ENCODE measurements around the gene DSG2.

DSG2 gene

DNA sequence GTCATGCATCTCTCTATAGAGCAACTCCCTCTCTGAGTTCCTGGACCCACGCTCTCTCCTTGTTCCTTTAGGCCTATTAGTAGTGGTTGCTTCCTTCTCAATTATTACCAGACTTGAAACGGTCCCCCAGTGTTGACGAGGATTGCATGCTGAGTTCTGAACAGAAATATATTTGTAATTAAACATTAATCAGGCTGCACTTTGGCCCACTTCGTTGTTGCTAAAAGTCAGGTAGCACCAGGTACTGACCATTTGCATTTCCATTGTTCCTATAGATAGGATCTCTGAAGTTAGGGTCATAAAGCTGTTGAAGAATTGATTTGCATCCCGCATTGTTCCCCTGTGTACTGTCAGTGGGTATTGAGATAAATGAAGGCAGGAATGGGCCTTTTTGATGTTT lies 56.8 kb downstream of the DSG2 start:
- no peak for DNase-seq (ENCODE audit: extremely low read depth in 1 of 2, low read depth in 1 of 2)

DNA sequence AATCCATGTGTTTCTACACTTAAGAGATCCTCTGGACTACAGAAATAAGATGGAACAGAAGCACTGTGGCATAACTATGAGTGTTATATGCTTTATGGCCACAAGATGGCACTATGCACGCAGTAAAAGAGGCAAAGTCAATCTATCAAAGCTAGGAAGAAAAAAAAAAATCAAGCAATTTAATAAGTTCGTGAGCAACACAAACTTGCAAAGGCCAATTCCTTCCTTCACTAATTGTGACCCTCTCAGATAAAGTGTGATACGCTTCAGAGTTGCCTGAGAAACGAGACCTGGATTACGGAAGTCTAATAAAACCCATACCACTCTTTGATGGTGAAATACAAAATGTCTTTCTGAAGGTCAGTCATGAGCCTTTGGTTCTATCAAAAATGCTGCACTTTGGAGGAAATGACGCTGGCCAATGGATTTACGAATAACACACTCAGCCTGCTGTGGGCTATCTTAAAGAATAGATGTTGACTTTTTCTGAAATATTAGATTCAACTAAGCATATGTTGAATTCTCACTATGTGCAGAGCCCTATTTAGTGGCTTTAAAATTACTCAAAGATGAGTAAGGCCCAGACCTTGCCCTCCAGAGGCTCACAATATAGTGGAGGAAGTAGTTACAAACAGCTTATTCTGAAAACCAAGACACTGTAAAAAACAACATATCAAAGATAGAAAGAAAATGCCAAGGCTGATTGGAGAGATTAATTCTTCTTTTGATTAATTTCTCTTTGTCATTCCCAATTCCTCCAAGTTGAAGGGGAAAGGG lies 58.2 kb downstream of the DSG2 start:
- DNase-seq (ENCODE audit: extremely low read depth in 1 of 2, low read depth in 1 of 2): no peak

DNA sequence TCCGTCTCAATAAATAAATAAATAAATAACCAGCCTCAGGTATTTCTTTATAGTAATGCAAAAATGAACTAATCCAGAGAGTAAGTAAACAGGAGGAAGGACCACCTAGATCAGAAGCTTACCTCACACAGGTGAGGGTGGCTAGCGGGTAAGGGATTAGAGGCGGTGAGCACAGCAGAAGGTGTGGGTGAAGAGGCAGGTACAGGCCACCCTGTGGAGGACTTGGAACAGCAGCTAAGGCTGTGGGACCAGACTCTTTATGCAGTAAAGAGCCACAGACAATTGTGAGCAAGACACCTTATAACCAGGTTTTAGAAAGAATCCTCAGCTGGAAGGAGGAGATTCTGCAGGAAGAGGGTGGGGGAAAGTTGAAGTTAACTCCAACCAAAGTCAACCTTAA lies 59.5 kb downstream of the DSG2 start:
- no peak for DNase-seq (ENCODE audit: extremely low read depth in 1 of 2, low read depth in 1 of 2)

DNA sequence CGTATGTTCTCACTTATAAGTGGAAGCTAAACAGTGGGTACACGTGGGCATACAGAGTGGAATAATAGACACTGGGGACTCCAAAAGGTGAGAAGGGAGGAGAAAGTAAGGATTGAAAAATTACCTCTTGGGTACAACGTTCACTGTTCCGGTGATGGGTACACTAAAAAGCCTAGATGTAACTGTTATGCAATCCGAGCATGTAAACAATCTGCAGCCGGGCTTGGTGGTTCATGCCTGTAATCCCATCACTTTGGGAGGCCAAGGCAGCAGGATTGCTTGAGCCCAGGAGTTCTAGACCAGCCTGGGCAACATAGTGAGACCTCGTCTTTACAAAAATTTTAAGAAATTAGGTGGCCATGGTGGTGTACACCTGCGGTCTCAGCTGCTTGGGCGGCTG lies 60.6 kb downstream of the DSG2 start:
- DNase-seq (ENCODE audit: extremely low read depth in 1 of 2, low read depth in 1 of 2): no peak

DNA sequence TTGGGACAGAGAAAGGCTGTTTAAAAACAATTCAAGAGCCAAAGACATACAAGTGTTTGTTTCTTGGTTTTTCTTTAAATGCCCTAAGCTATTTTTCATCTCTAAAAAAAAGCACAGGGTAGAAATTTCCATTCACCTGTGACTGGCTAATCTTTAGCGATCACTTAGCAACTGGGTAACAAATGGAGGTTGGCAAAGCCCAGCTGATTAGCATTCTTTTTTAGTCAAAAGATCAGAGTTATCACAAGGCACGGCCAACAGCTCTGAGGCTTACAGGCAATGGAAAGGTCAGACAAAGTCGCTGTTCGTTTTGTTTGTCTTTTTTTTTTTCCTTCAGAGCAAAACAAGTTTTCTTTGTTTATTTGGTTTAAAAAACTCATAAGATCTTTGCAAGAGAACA lies 64.7 kb downstream of the DSG2 start:
- no peak for DNase-seq (ENCODE audit: extremely low read depth in 1 of 2, low read depth in 1 of 2)

DNA sequence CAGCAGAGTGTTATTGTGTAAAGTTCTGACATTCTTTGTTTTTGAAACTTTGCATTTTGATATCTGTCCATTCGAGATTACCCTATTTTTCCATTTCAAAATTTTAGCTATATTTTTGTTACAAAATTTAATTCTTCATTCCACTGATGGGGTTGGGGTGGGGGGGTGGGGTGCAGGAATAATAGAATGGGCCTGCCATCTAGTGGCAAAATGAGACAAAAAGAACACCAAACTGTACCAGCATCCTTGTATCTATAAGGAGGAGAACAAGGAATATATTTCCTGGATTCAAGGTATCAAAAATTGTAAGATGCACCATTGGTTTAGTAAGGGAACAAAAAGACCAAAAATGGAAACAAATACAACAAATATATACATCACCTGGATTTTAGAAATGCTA lies 65.8 kb downstream of the DSG2 start:
- no peak for DNase-seq (ENCODE audit: extremely low read depth in 1 of 2, low read depth in 1 of 2)

DNA sequence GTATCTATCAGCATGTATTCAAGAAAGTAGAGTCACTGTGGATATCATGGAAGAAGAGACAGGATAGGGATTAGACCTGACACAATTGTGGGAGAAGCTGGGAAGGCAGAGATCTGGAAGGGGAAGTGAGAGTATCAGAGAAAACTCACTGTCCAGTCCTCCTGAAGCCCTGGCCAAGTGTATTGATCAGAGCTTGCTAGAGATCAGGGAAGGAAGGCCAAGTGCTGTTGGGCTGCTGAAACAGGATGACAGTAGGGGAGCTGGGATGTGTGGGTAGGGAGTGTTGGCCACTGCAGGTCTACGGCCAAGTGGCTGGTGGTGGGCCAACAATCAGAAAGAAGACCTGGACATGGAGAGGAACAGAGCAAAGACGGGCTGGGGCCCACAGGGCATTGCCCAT lies 67.4 kb downstream of the DSG2 start:
- DNase-seq (ENCODE audit: extremely low read depth in 1 of 2, low read depth in 1 of 2): no peak

DNA sequence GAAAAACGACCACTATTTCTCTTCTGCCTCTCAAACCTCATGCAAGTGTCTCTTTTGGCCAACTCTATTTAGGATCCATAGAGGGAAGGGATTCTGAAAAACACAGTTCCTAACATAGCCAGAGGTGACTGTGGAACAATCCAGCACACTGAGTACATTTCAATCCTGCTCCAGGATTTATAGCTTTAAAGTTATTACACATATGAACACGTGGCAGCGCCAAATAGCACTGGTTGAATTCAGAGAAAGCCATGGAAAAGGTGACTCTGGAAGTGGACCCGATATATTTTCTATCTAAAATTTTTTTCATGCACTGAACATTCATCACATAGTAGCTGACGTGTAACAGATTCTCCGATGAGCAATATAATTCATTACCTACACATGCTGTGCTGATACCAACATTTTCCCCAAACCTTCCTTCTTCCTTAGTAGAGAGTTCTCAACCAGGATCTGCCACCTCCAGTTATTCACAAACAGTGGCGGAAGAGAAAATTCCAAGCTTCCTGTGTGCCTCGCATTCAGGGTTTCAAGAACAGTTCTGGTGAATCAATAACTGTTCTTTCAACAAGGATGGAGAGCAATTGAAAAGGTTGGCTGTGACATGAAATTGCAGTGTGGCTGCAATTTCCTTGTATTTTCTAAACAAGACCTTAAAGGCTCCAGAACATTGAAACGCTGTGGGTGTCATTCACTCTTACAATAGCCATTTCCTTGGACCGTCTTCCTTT lies 68.0 kb downstream of the DSG2 start:
- DNase-seq (ENCODE audit: extremely low read depth in 1 of 2, low read depth in 1 of 2): no peak

DNA sequence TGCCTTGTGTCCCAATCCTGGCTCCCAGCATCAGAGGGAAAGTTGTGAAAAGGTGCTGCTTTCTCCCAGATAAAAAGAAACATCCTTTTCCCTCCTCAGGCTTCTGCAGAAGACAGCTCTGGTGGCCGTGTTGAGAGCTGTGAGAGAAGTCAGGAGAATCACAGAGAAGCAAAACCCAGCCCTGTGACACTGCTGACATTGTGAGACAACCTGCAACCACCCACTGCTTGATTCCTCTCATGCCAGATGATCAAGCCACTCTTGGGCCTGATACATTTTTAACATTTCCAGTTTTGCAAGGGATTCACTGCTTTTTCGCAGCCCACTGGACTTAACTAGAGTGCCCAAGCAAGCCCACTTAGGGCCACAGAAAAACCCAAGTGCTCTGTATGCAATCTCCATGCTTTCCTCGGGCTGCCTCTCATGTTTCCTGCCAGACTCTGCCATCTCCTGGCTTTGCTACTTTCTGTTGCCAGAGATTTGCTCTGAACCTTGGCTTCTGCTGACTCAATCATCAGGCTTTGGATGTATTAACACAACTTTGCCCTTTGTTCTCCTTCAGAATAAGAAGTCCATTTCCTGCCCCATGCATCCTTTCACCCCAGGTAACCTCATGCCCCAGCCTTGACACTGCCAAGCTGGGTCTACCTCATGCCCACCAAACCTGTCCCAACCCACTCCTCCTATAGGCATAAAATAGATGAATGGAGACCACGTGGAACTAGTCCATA lies 68.8 kb downstream of the DSG2 start:
- DNase-seq (ENCODE audit: extremely low read depth in 1 of 2, low read depth in 1 of 2): no peak

DNA sequence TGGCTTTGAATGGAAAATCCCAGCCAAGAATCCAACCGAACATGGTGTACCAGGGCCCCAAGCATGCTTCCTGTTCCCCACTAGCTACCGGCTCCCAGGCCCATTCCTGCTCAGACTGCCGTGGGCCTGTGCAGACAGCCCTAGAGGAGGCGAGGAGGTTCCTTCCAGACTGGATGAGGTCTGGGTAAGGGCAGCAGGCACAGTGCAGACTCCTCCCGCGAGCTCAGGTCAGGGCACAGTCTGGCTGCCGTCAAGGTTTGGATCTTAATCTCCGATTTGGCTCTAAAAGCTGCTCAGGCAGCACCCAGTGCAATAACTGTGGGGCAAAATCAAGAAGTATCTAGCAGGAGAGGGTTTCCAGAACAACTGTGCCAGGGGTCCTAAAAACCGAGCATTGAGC lies 74.4 kb downstream of the DSG2 start:
- DNase-seq (ENCODE audit: extremely low read depth in 1 of 2, low read depth in 1 of 2): no peak

DNA sequence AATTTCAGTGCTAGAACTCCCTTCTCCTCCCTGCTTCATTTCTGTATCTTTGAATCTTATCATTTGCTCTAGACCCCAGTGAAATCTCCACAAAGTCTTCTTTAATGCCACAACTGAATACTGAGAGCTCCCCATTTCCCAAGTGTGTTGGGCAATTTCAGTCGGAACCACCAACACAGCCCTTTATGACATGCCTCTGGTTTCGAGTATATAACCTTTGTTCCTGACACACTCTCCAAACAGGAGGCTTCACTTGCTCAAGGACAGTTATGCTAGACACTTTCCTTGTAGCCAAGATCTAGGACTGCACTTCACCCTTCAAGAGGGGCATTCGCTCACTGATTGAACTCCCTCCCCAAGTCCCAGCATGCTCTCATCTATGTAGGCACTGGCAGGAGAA lies 75.1 kb downstream of the DSG2 start:
- no peak for DNase-seq (ENCODE audit: extremely low read depth in 1 of 2, low read depth in 1 of 2)

DNA sequence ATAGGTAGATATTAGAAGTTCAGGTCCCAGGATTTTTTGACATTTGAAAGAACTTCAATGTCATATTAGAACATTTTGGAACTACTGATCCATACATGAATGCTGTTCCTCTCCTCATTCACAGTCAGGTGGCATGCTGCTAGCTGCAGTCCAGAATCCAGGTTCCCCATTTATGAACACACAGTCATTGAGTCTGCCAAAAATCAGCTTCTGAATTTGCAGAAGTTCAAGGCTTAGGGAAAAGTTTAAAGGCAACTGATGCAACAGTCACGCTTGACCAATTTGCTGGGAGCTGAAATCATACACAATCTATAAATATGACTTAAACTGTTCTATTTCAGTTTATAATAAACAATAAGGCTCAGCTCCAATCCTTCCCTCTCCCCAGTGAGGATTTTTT lies 76.4 kb downstream of the DSG2 start:
- no peak for DNase-seq (ENCODE audit: extremely low read depth in 1 of 2, low read depth in 1 of 2)

DNA sequence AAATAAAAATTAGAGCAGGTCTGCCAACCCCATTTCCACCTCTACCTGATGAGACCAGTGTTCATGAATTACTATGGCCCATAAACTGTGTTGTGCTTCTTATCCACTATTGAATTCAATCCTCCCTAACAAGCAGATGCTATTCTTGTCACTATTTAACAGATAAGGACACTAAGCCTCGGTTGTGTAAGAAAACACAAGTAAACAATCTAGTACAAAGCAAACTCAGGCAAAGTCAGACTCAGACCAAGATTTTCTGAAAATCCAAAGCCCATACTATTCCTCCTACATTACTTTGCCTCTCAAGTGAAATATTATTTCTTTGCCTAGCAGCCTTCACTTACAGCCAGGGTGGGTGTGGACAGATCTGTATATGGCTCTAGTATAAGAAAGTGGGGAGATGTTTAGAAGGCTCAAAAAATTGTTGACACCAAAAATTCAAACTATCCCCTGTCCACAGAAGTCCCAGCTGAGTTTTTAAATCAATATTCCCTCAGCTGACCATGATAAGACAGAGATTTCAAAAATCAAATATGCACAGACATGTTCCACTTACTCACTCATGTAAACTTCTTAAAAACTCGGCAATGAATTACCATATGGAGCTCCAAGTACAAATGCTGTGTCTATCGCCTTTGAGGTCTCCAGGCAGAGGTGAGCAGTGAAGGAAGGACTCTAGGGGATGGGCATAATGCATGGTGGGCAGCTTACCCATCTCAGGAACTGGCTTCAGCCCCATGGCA lies 77.7 kb downstream of the DSG2 start:
- no peak for DNase-seq (ENCODE audit: extremely low read depth in 1 of 2, low read depth in 1 of 2)

DNA sequence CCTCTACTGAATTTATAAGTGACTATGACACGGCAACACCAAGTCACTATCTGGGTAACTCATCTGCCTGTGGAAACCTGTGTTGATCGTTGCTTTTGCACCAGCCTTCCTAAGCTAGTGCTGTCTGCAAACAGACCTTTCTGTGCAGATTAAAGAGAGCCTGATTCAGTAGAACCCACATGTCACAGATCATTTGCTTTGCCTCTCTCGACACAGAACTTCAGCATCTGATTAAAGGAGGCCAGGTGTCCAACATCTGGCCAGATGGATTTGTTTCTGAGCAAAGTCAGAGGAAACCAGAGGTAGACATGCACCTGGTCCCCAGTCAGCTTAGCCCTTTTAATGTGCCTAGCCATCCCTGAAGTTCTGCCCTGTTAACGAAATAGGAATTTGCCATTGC lies 78.7 kb downstream of the DSG2 start:
- DNase-seq (ENCODE audit: extremely low read depth in 1 of 2, low read depth in 1 of 2): no peak

DNA sequence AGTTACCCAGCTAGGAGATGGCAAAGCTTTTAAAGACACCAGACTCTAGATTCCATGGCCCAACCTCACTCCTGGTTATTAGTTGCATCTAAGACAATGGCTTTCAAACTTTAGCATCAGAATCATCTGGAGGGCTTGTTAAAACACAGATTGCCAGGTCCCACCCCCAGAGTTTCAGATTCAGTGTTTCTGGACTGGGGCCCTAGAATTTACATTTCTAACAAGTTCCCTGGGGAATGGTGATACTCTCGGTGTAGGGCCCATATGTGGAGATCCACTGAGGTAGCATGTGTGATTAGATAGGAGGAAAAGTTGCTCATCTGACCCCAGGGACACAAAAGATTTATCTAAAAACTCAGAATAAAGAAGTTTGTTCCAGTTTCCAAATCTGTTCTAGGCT lies 79.2 kb downstream of the DSG2 start:
- DNase-seq (ENCODE audit: extremely low read depth in 1 of 2, low read depth in 1 of 2): no peak

DNA sequence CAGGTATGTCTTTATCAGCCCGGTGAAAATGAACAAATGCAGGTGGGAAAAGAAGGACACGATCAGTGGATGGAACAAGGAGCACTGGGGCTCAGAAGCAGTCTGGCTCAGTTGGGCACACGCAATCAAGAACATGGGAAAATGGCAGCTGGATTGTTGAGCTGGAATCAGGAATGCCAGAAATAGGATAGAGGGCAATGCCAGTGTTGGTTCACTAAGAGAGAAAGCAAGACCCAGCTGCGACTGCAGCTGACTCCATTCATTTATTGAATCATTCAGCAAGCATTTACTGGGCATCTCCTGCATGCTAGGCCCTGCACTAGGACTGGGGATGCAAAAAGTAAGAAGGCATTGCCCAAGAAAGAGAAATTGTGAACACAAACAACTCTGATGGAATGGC lies 80.1 kb downstream of the DSG2 start:
- no peak for DNase-seq (ENCODE audit: extremely low read depth in 1 of 2, low read depth in 1 of 2)

DNA sequence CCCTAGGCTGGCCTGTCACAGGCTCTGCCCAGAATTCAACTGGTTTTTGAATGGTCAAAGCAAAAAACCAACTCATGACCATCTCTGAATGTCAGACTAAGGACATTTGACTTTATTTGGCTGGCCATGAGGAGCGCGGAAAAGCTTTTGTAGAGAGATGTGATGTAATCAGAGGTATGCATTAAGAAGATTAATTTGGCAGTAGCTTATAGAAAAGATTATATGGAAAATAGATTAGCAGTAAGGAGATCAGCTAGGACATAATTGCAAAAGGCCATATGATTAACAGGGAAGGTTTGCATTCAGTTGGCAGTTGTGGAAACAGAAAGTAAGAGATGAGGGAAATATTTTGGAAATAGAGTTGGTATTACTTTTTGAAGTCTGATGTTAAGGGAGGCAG lies 81.4 kb downstream of the DSG2 start:
- DNase-seq (ENCODE audit: extremely low read depth in 1 of 2, low read depth in 1 of 2): no peak

DNA sequence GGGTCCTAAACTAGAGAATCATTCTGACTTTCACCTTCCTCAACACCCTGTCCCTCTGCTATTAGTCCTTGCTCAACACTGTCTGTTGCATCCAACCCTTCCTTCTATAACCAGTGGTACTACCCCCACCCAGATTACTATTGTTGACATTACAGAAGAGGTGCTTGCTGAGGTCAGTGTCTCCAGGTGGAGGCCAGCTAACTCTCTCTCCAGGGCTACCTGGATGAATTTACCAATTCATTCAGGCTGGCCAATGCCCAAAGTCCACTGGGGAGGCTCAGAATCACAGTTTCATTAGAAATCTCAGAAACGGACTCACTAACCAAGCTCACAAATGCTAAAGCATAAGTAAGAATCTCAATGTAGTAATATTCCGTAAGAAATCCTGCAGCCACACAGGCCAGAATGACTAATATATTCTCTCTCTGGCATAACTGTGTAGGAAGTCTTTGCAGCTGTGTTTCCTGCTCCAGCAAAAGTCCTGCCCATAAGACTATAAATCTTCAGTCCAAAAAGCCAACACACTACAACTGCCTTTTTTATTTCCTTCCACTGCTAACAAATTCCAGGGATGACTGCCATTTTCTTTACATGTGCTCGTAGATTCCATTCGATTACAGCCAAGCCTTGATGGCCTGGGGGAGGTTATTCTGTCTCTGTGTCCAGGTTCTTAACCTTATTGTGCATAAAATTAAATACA lies 83.7 kb downstream of the DSG2 start:
- no peak for DNase-seq (ENCODE audit: extremely low read depth in 1 of 2, low read depth in 1 of 2)

DNA sequence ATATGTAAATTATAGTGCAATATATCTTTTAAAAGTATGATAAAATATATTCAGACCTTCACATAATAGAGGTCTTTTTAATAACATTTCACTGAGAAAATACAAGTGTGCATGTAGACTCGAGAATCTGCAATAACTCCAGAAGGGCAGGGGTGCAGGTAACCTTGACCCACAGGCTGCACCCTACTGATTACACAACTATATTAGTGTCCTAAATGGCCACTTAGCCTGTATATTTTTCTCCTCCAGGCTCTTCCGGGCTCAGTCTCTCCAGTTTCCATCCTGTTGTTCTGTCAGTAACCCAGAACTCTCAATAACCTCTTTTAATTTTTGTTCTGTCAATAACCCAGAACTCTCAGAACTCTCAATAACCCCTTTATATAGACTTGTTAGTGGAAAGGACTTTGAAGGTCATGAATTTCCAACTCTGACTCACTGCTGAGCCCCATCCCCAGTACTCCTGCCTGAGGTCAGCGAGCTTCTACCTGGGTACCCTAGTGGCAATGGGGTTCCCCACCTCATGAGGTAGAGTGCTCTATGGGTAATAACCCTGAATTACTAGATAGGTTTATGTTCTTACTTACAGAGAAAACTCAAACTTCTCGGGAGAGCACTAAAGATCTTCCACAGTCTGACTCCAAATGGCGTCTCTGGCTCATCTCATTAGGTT lies 85.3 kb downstream of the DSG2 start:
- no peak for DNase-seq (ENCODE audit: extremely low read depth in 1 of 2, low read depth in 1 of 2)

DNA sequence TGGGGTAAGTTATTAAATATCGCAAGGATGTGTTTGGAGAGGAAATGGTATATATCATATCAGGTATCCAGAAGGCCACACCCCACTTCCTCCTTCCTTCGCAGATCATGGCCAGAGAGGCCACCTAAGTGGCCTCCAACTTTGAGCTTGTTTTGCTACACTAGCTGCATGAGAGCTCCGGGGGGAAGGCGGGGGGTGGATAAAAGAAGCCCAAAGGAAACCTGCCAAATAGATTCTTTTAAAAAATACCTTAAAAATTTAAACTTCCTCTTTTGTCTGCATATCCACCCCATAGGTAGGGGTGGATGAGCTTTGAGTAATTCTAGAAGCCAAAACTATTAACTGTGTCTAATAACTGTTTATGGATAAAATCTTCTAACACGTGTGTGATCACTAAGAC lies 88.0 kb downstream of the DSG2 start:
- DNase-seq (ENCODE audit: extremely low read depth in 1 of 2, low read depth in 1 of 2): no peak
